NCI-H82 treated with DMSO at 0.1 percent for 48 hours (cell line): ENCODE measurements around the gene KCNN2.

Experiments
- DNase-seq: peaks from one replicate; lab custom pipeline; 2025; ENCODE audit not compliant: unreplicated experiment; lab: John Stamatoyannopoulos, UW

The KCNN2 gene

DNA sequence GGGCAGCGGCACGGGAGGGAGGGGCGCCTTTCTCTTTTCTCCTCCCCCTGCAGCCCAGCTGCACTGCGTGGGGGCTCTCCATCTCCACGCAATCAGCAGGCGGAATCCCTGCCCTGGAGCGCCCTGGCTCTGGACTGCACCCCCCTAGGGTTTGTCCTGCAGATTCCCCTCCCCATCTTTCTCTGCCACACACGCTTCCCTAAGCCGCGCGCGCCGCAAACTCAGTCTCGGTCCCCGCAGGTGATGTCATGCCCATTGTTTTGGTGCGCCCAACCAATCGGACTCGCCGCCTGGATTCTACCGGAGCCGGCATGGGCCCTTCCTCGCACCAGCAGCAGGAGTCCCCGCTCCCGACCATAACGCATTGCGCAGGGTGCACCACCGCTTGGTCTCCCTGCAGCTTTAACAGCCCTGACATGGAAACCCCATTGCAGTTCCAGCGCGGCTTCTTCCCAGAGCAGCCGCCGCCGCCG is at the start of gene KCNN2:
Gene KCNN2 (plus strand): TSS at position 347 of the 473 bp plus-strand sequence. CDS start 70 bp downstream, at position 417.
- peak; percentile 16 for DNase-seq

DNA sequence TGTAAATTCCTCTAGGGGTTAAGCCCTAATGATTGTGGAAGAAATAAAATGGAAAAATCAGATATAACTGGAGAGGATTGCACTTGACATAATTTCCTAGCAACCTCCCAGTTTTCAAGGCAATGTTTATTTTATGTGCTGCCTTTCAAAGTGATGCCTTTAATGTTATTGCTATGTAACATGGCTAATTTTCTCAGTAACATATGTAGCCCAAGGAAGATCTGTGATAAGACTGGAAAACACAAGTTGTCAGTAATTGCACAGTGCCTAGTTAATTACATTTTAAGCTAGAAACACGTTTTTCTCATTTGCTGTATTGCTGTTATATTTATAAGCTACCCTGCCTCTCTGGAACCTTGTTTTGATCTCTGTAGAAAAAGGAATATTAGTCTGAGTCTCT is 49.2 kb upstream of the KCNN2 start:
- DNase-seq = no peak

GRCh38 chr5:114314061-114314460 is 47.8 kb upstream of the KCNN2 start:
- DNase-seq = no peak

DNA sequence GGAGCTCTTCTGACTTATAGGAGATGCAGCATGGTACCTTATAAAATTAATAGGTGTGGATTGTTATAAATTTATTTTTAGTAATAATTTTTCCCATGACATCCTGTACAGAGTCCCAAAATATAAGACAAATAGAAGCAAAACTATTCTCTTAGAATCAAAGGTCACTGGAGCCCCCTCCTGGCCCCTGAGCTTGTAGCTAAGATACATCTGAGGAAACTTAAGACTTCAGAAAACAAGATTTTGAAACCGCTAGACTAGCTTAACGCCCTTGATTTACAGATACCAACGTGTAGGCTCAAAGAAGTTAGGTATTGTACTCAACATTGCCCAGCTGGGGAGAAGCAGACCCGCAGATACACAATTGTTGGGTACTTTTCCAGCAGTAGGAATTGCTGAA is 45.7 kb upstream of the KCNN2 start:
- DNase-seq = no peak

DNA sequence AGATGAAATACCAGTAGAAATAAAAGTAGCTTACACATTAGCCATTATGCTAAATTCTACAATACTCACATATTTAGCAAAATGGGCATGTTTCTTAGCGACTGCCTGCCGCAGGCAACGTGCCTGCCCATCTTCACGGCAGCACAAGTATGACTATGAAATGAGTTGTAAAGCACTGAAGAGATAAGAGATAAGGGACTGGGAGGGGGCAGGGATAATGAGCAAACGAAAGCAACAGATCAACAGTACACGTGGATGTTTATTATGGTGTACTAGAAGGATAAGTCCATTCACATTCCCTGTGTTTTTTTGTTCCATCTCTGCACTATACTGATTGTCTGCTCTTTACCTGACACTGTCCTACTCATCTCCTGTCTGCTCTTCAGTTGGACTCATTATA is 44.1 kb upstream of the KCNN2 start:
- no peak for DNase-seq

- no peak for DNase-seq
Observed at GRCh38 chr5:114319236-114319635, 42.6 kb upstream of the KCNN2 start.

DNA sequence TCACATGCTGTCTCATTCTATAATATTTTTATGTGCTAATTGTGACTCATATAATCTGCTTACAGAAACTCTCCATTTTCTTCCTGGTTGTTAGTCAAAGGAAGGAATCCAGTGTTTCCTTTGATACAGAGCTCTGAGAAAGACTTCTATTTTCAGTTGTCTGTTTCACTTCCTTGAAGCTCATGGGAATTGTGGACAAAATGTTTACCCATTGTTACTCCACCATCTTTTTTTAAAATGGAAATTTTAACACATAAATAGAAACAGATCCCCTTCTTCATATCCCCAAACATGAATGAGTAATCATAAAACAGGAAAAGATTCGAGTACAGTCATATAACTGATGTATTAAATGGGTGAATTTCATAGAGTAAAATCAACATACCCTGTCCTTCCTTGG is 42.0 kb upstream of the KCNN2 start:
- no peak for DNase-seq

GRCh38 chr5:114324282-114324681 is 37.6 kb upstream of the KCNN2 start:
- no peak for DNase-seq

- DNase-seq = no peak
Observed at GRCh38 chr5:114325541-114325940, 36.3 kb upstream of the KCNN2 start.

DNA sequence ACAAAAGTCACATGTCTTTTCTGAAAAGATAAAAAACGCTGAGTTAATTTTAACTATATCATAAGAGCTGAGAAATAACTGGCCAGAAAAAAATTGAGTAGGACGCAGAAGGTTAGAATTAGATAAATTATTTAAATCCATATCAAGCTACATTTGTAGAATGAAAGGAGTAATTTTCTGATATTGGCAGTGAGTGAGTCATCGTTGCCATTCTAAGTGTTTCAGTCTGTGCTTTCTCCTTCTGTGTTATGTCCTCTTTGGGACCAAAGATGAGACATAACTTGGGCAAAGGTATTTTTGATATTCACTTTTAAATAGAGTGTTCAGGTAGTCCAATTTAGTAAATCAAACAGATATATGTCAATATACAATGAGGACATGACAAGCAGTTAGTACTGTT is 34.4 kb upstream of the KCNN2 start:
- no peak for DNase-seq

- DNase-seq = no peak
Observed at GRCh38 chr5:114327987-114328386, 33.9 kb upstream of the KCNN2 start.

GRCh38 chr5:114330916-114331531 is 30.8 kb upstream of the KCNN2 start:
- DNase-seq = no peak

- no peak for DNase-seq
Observed at GRCh38 chr5:114332493-114332892, 29.4 kb upstream of the KCNN2 start.

GRCh38 chr5:114332925-114333324 is 28.9 kb upstream of the KCNN2 start:
- DNase-seq = no peak

DNA sequence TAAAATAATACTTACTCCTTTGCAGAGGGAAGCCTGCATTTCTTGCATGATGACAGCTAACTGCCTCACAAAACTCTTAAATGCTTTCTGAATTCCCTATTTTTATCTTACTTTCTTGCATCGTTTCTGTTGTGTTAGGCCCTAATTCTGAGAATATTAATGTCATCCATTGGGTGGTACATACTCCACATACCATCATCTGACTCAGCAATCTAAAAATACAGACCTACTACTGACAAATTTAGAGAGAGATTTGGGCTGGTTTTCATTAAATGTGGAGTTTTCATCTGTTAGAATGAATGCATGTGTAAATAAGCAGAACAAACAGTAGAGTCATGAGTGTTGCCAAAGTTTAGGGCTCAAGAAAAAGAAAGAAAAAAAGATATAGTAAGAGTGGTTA is 26.5 kb upstream of the KCNN2 start:
- DNase-seq = no peak

- DNase-seq = no peak
Observed at GRCh38 chr5:114339108-114339507, 22.8 kb upstream of the KCNN2 start.

DNA sequence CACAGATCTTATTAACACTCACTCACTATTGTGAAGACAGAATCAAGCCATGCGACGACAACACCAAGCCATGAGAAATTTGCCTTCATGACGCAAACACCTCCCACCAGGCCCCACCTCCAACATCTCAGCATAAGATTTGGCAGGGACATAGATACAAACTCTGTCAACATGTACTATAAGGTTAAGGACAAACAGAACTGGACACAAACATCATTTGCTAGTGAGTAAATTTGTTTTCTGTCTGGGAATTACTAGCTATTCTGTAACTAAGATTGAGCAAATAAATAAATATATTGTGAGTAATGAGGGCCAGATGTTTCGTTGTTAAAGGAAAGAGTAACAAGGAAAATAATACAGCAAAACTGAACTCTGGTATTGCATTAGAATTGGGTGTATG is 15.7 kb upstream of the KCNN2 start:
- no peak for DNase-seq

GRCh38 chr5:114355086-114355830 is 6.6 kb upstream of the KCNN2 start:
- no peak for DNase-seq

DNA sequence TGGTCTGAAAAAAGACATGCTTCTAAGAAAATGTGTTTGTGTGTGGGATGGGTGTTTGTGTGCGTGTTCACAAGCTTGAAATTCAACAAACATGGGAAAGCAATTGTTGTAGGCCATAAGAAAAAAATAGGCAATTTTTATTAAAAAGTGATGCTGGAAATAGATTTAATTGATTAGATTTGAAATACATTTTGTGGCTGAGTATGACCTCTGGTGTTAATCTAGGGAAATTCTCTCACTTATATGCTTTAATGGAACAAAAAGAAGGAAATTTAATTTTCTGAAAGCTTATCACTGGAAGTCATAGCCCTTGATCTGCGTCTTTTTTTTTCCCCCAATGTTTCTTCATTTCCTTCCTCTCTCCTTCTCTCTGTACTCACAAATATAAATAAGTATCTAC is 3.5 kb upstream of the KCNN2 start:
- DNase-seq = no peak

DNA sequence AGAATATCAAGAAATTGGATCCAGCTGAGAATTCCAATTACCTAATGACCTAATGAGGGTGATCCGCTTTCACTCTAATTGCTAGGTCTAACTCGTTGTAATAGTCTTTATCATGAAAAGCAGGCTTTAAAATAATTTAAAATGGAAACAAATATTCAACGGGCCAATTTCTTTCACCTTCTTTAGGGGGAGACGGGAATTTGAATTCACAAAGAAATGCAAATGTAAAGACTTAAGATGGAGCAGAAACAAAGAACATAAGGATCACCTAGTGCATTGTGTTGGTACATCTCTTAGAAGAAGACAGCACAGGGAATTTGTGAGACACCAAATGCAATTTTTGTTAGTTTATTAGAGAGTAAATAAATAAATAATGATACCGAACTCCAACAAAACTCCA is 1.5 kb upstream of the KCNN2 start:
- no peak for DNase-seq

DNA sequence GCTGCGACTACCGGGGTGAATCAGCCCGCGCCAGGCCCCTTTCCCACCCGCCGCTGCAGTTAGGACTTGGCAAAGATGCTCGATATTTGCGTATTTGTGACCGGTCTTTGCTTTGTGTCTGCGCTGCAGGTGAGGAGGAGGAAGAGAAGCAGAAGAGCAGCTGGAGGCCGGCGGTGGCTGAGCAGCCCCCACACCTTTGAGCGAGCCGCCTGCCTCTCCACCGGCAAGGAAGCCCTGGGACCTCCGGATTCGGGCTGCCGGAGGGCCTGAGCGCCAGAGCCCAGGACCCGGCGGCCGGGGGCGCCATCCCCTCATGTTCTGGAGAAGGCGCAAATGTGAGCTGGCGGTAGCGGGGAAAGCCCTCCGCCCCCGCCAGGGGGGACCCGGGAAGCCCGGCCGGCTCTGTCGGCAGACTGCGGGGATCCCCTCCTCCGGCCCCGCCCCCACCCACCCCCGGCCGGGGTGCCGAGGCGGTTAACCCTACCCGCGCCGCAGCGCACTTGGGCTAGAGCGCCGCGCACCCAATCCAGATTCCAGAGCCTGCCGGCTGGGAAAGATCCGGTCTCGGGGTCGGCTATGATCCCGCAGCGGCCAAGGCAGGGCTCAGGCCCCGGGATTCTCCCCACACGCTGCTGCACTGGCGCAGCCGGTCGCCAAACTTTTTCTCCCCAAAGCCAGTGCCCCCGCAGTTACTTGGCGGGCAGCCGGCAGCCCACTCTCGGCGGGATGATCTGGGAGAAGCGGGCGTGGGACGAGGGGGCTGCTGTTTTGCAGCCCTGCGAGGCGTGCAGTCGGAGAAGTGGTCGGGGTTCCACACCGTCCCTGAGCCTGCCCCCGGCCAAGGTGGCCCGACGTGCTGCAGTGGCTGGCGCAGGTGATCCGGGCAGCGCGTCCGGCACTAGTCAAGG is 800 bp upstream of the KCNN2 start:
- peak; percentile 18 for DNase-seq
